Smooth muscle cell of bladder (primary cell): ENCODE measurements around the gene PLAC8L1. TPM values are rescaled to one million over a fixed set of nuclear protein-coding genes. Genes with fewer than 3 reads are reported as not detected.

Experiments
- total RNA-seq: library from RNA; depleted of rRNA; stranded (reverse); fragments of >200 nt; gene quantifications from 2 replicates; pipeline ENCODE4 v1.2.3, GENCODE V29; 2014

PLAC8L1 gene, protein sequence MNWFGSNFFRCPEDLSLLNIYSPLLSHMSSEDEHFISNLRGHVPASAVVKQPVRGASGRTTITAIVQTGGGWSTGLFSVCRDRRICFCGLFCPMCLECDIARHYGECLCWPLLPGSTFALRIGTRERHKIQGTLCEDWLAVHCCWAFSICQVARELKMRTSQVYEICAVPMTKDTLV
- 0.18 TPM in 1 of 2 replicates, not detected in the other for total RNA-seq

GRCh38 chr5:146105477-146105876, at the start of gene PLAC8L1:
TSS of gene PLAC8L1 (minus strand) at chr5:146105577. CDS start at chr5:146104311, 1,266 bp downstream.

Other genes with a start within 250 kb of the PLAC8L1 start
- not detected in 2 replicates for gene GRXCR2, start 232.6 kb downstream of the PLAC8L1 start, total RNA-seq
- under 0.01 and 0.28 TPM in 2 replicates for gene SH3RF2, start 169.0 kb downstream of the PLAC8L1 start, total RNA-seq
- gene LARS1, start 77.1 kb upstream of the PLAC8L1 start, total RNA-seq, result 142 and 147 TPM in 2 replicates
- 23.0 and 23.8 TPM in 2 replicates for gene RBM27, start 98.0 kb upstream of the PLAC8L1 start, total RNA-seq
- 0.14 TPM in 1 of 2 replicates, not detected in the other for gene POU4F3, start 233.3 kb upstream of the PLAC8L1 start, total RNA-seq